ENCODE results near the gene ATP6V1G3. TPM values are rescaled to one million over a fixed set of nuclear protein-coding genes. Genes with fewer than 3 reads are reported as not detected.

ATP6V1G3 gene
- total and polyA plus RNA-seq, 4 experiments from 2014 or later, result not detected

DNA sequence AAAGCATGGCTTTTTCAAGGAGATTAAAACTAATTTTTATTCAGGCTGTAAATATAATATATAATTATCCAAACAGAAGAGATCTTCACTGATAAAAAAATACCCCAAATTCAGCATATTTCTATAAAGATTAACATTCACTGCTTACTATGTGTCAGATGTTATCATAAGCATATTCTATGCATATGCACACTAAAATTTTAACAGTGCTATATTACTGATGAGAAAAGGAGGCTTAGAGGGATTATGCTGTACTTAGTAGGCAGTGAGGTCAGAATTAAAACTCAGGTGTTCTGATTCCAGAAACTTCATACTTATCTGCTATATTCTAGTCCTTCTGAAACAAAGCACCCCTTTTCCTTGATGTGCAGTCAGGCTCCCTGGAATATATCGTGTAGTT lies 33.8 kb upstream of the ATP6V1G3 start:
- H3K36me3 Mint-ChIP-seq, result no peaks in the 10 kb centered on the region
- CTCF ChIA-PET (ENCODE audit: partially characterized antibody), result no interaction called here
- H3K4me3 ChIP-seq (ENCODE audit: low read length in 2 of 2), result no peak overlapping the region
- no peak overlapping the region for H3K4me3 Mint-ChIP-seq
- peaks cover 0 to 2% (median 0%) of the 10 kb centered on the region in 8 donors for H3K9me3 Mint-ChIP-seq
- no peak overlapping the region for H3K27ac Mint-ChIP-seq
- no peaks in the 10 kb centered on the region for H3K36me3 ChIP-seq (ENCODE audit: insufficient read depth, low read length)
- H3K27ac ChIP-seq (ENCODE audit: low read depth, low read length), result no peak overlapping the region
- intact Hi-C loops (cut with micrococcal nuclease), result no loop called here
- POLR2A ChIA-PET (ENCODE audit: partially characterized antibody), result no interaction called here
- no peaks in the 10 kb centered on the region for H3K9me3 ChIP-seq (ENCODE audit: control insufficient read depth in 1 of 2, low read length in 2 of 2)
- H3K4me1 Mint-ChIP-seq, result peaks cover 0 to 26% (median 9%) of the 10 kb centered on the region in 4 donors
- no peaks in the 10 kb centered on the region for H3K27me3 Mint-ChIP-seq
- no peak for DNase-seq
- no peaks in the 10 kb centered on the region for H3K4me1 ChIP-seq (ENCODE audit: insufficient read depth, low read length)
- no peaks in the 10 kb centered on the region for H3K27me3 ChIP-seq (ENCODE audit: insufficient read depth, low read length)

DNA sequence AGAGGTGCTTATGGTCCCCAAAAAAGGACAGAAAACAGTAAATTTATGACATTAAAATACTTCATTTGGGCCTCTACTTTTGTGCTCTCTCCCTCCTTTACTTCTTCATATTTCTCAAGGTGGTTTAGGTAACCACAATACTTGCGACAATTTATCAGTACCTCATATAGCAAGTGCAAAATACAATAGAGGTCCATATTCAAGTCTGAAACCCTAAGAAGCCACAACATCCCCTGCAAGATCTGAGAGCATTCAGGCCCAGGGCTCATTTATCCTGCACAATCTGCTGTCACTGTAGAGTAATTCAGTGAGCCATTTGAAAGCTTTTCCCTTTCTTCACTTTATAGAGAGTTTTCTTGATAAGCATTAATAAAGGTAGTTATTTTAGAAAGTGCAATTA lies 24.2 kb upstream of the ATP6V1G3 start:
- H3K36me3 ChIP-seq (ENCODE audit: insufficient read depth, low read length), result no peaks in the 10 kb centered on the region
- Mint-ChIP-seq H3K9me3 (peaks cover 0 to 7% (median under 1%) of the 10 kb centered on the region in 8 donors), H3K4me1 (peaks cover 29 to 60% (median 45%) of the 10 kb centered on the region in 4 donors), H3K27me3 (no peaks in the 10 kb centered on the region), H3K36me3 (peaks cover 0 to 6% of the 10 kb centered on the region in 2 donors), H3K27ac (peak overlapping the region; percentile 19 to 92 (median 67)), H3K4me3 (peak overlapping the region in 6 of 8 donors; percentile 13 to 78 (median 48))
- no peak overlapping the region for H3K27ac ChIP-seq (ENCODE audit: low read depth, low read length)
- H3K27me3 ChIP-seq (ENCODE audit: insufficient read depth, low read length), result no peaks in the 10 kb centered on the region
- intact Hi-C loops (cut with micrococcal nuclease), result loop anchor here (1.0 kb wide), 1 partner anchor 8 kb away; no protein-coding TSS in a partner anchor
- H3K4me1 ChIP-seq (ENCODE audit: insufficient read depth, low read length), result peaks cover 45% of the 10 kb centered on the region
- ChIA-PET CTCF (ENCODE audit: partially characterized antibody) (interaction anchor here (1.3 kb wide), 1 partner anchor 11 kb away, joined by 3 read pairs; no protein-coding TSS in a partner anchor), POLR2A (ENCODE audit: partially characterized antibody) (interaction anchor here (1.0 to 1.7 kb wide), 4 partner anchors 11 to 117 kb away, joined by 3 to 9 read pairs (median 4); no protein-coding TSS in a partner anchor)
- no peak overlapping the region for H3K4me3 ChIP-seq (ENCODE audit: low read length in 2 of 2)
- peak; percentile 31 to 43 (median 38) for DNase-seq
- no peaks in the 10 kb centered on the region for H3K9me3 ChIP-seq (ENCODE audit: control insufficient read depth in 1 of 2, low read length in 2 of 2)

DNA sequence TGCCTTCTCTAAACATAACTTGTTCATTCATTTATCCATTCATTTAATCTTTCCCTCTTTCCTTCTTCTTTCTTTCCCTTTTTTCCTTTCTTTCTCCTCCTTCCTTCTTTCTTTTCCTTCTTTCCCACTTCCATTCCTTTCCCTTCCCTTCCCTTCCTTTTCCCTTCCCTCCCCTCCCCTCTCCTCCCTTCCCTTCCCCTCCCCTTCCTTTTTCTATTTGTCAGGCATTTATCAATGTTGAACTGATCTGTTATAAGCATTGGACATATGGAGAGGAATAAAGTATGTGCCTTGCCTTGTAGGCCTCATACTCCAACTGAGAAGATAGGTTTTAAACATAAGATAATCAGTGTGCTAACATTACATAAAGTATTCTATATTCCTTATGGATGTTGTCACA lies 23.7 kb upstream of the ATP6V1G3 start:
- Histone ChIP-seq H3K9me3 (ENCODE audit: control insufficient read depth in 1 of 2, low read length in 2 of 2) (no peaks in the 10 kb centered on the region), H3K4me3 (ENCODE audit: low read length in 2 of 2) (no peak overlapping the region), H3K27ac (ENCODE audit: low read depth, low read length) (no peak overlapping the region), H3K27me3 (ENCODE audit: insufficient read depth, low read length) (no peaks in the 10 kb centered on the region), H3K4me1 (ENCODE audit: insufficient read depth, low read length) (peaks cover 48% of the 10 kb centered on the region), H3K36me3 (ENCODE audit: insufficient read depth, low read length) (no peaks in the 10 kb centered on the region)
- Mint-ChIP-seq H3K27me3 (no peaks in the 10 kb centered on the region), H3K9me3 (peaks cover 0 to 7% (median under 1%) of the 10 kb centered on the region in 8 donors), H3K4me1 (peaks cover 29 to 62% (median 47%) of the 10 kb centered on the region in 4 donors), H3K4me3 (peak overlapping the region in 4 of 8 donors; percentile 13 to 78 (median 48)), H3K27ac (peak overlapping the region in 6 of 7 donors; percentile 19 to 92 (median 71)), H3K36me3 (peaks cover 0 to 6% of the 10 kb centered on the region in 2 donors)
- ChIA-PET CTCF (ENCODE audit: partially characterized antibody) (interaction anchor here (1.3 kb wide), 1 partner anchor 12 kb away, joined by 3 read pairs; no protein-coding TSS in a partner anchor), POLR2A (ENCODE audit: partially characterized antibody) (interaction anchor here (1.0 to 1.7 kb wide), 4 partner anchors 12 to 118 kb away, joined by 3 to 9 read pairs (median 4); no protein-coding TSS in a partner anchor)
- intact Hi-C loops (cut with micrococcal nuclease), result loop anchor here (1.0 kb wide), 1 partner anchor 8 kb away; no protein-coding TSS in a partner anchor
- DNase-seq, result no peak

GRCh38 chr1:198563583-198563982 lies 23.1 kb upstream of the ATP6V1G3 start:
- H3K4me3 ChIP-seq (ENCODE audit: low read length in 2 of 2), result no peak overlapping the region
- intact Hi-C loops (cut with micrococcal nuclease), result no loop called here
- Mint-ChIP-seq H3K9me3 (peaks cover 0 to 7% (median under 1%) of the 10 kb centered on the region in 8 donors), H3K4me1 (peaks cover 31 to 67% (median 52%) of the 10 kb centered on the region in 4 donors), H3K36me3 (peaks cover 0 to 6% of the 10 kb centered on the region in 2 donors), H3K27ac (peak overlapping the region in 3 of 7 donors; percentile 2 to 7 (median 3)), H3K4me3 (no peak overlapping the region), H3K27me3 (no peaks in the 10 kb centered on the region)
- no peaks in the 10 kb centered on the region for H3K27me3 ChIP-seq (ENCODE audit: insufficient read depth, low read length)
- POLR2A ChIA-PET (ENCODE audit: partially characterized antibody), result interaction anchor here (1.7 kb wide), 1 partner anchor 58 kb away, joined by 9 read pairs; no protein-coding TSS in a partner anchor
- DNase-seq, result no peak
- peaks cover 54% of the 10 kb centered on the region for H3K4me1 ChIP-seq (ENCODE audit: insufficient read depth, low read length)
- H3K27ac ChIP-seq (ENCODE audit: low read depth, low read length), result no peak overlapping the region
- CTCF ChIA-PET (ENCODE audit: partially characterized antibody), result interaction anchor here (1.3 kb wide), 1 partner anchor 13 kb away, joined by 3 read pairs; no protein-coding TSS in a partner anchor
- H3K36me3 ChIP-seq (ENCODE audit: insufficient read depth, low read length), result no peaks in the 10 kb centered on the region
- H3K9me3 ChIP-seq (ENCODE audit: control insufficient read depth in 1 of 2, low read length in 2 of 2), result no peaks in the 10 kb centered on the region

- POLR2A ChIA-PET (ENCODE audit: partially characterized antibody), result interaction anchor here (0.6 to 2.3 kb wide), 5 partner anchors 46 to 122 kb away, joined by 3 to 12 read pairs (median 8); no protein-coding TSS in a partner anchor
- Mint-ChIP-seq H3K27ac (peak overlapping the region in 1 of 7 donors; percentile 47), H3K36me3 (no peaks in the 10 kb centered on the region), H3K4me3 (peak overlapping the region in 1 of 8 donors; percentile 3), H3K4me1 (peaks cover 46 to 75% (median 61%) of the 10 kb centered on the region in 4 donors), H3K27me3 (no peaks in the 10 kb centered on the region), H3K9me3 (no peaks in the 10 kb centered on the region)
- H3K9me3 ChIP-seq (ENCODE audit: control insufficient read depth in 1 of 2, low read length in 2 of 2), result no peaks in the 10 kb centered on the region
- no peak overlapping the region for H3K27ac ChIP-seq (ENCODE audit: low read depth, low read length)
- intact Hi-C loops (cut with micrococcal nuclease), result no loop called here
- H3K4me3 ChIP-seq (ENCODE audit: low read length in 2 of 2), result no peak overlapping the region
- no peaks in the 10 kb centered on the region for H3K36me3 ChIP-seq (ENCODE audit: insufficient read depth, low read length)
- DNase-seq, result no peak
- CTCF ChIA-PET (ENCODE audit: partially characterized antibody), result interaction anchor here (1.0 kb wide), 1 partner anchor 61 kb away, joined by 4 read pairs; no protein-coding TSS in a partner anchor
- H3K4me1 ChIP-seq (ENCODE audit: insufficient read depth, low read length), result peaks cover 78% of the 10 kb centered on the region
- H3K27me3 ChIP-seq (ENCODE audit: insufficient read depth, low read length), result no peaks in the 10 kb centered on the region
Observed at GRCh38 chr1:198560161-198560560, 19.7 kb upstream of the ATP6V1G3 start.

DNA sequence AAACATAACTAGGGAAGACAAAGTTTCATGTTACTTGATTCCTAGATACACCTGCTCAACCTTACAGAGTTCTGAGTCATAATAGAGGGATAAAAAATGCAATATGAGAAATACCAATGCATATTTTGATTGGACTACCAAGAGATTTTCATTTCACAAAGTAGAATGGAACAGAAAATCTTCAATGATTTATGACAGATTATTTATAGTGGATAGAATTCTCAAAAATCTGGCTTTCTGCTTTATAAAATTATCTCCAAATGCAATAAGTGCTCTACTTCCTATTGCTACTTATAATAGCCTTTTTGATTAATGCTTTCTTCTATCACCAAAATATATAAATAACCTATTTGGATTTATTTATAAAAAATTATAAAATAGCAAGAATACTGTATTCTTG lies 18.9 kb upstream of the ATP6V1G3 start:
- Histone ChIP-seq H3K36me3 (ENCODE audit: insufficient read depth, low read length) (no peaks in the 10 kb centered on the region), H3K27ac (ENCODE audit: low read depth, low read length) (no peak overlapping the region), H3K27me3 (ENCODE audit: insufficient read depth, low read length) (no peaks in the 10 kb centered on the region), H3K4me3 (ENCODE audit: low read length in 2 of 2) (no peak overlapping the region), H3K4me1 (ENCODE audit: insufficient read depth, low read length) (peaks cover 78% of the 10 kb centered on the region), H3K9me3 (ENCODE audit: control insufficient read depth in 1 of 2, low read length in 2 of 2) (no peaks in the 10 kb centered on the region)
- intact Hi-C loops (cut with micrococcal nuclease), result loop anchor here (5.0 kb wide), 3 partner anchors 37 to 53 kb away; no protein-coding TSS in a partner anchor
- Mint-ChIP-seq H3K36me3 (no peaks in the 10 kb centered on the region), H3K9me3 (no peaks in the 10 kb centered on the region), H3K27ac (peak overlapping the region in 2 of 7 donors; percentile 47 to 62), H3K4me1 (peaks cover 48 to 76% (median 60%) of the 10 kb centered on the region in 4 donors), H3K27me3 (no peaks in the 10 kb centered on the region), H3K4me3 (peak overlapping the region in 1 of 8 donors; percentile 47)
- DNase-seq, result no peak
- CTCF ChIA-PET (ENCODE audit: partially characterized antibody), result interaction anchor here (1.0 kb wide), 1 partner anchor 62 kb away, joined by 4 read pairs; no protein-coding TSS in a partner anchor
- POLR2A ChIA-PET (ENCODE audit: partially characterized antibody), result interaction anchor here (0.8 to 2.3 kb wide), 6 partner anchors 47 to 126 kb away, joined by 3 to 12 read pairs (median 6); no protein-coding TSS in a partner anchor

GRCh38 chr1:198558402-198558801 lies 17.9 kb upstream of the ATP6V1G3 start:
- CTCF ChIA-PET (ENCODE audit: partially characterized antibody), result no interaction called here
- intact Hi-C loops (cut with micrococcal nuclease), result loop anchor here (5.0 kb wide), 3 partner anchors 36 to 54 kb away; no protein-coding TSS in a partner anchor
- peaks cover 49 to 76% (median 62%) of the 10 kb centered on the region in 4 donors for H3K4me1 Mint-ChIP-seq
- Histone ChIP-seq H3K27me3 (ENCODE audit: insufficient read depth, low read length) (no peaks in the 10 kb centered on the region), H3K9me3 (ENCODE audit: control insufficient read depth in 1 of 2, low read length in 2 of 2) (no peaks in the 10 kb centered on the region), H3K36me3 (ENCODE audit: insufficient read depth, low read length) (no peaks in the 10 kb centered on the region), H3K27ac (ENCODE audit: low read depth, low read length) (no peak overlapping the region), H3K4me1 (ENCODE audit: insufficient read depth, low read length) (peaks cover 78% of the 10 kb centered on the region), H3K4me3 (ENCODE audit: low read length in 2 of 2) (no peak overlapping the region)
- no peaks in the 10 kb centered on the region for H3K9me3 Mint-ChIP-seq
- no peak for DNase-seq
- H3K36me3 Mint-ChIP-seq, result no peaks in the 10 kb centered on the region
- H3K27ac Mint-ChIP-seq, result peak overlapping the region in 3 of 7 donors; percentile 62 to 76 (median 67)
- peak overlapping the region in 3 of 8 donors; percentile 1 to 77 (median 8) for H3K4me3 Mint-ChIP-seq
- POLR2A ChIA-PET (ENCODE audit: partially characterized antibody), result interaction anchor here (0.8 to 2.7 kb wide), 2 partner anchors 28 to 62 kb away, joined by 3 to 37 read pairs; no protein-coding TSS in a partner anchor
- no peaks in the 10 kb centered on the region for H3K27me3 Mint-ChIP-seq

Data from CD4-positive, alpha-beta memory T cell (primary cell).